AG09309 (cell line): ENCODE measurements around the gene BATF3.

ENCODE experiments used
- DNase-seq: peaks from one replicate; pipeline ENCODE4 v3.0.0-alpha.2; 2010; ENCODE audit warnings: low read depth
- H3K4me3 ChIP-seq: 2 replicates; pipeline ENCODE4 v1.5.1; 2011; ENCODE audit warnings: mild to moderate bottlenecking, low read depth, low read length, moderate library complexity; ENCODE audit not compliant: control insufficient read depth
- CTCF ChIP-seq: IDR thresholded peaks from 2 replicates; pipeline ENCODE4 v1.5.1; 2011; ENCODE audit warnings: mild to moderate bottlenecking, low read depth, low read length, inconsistent platforms; ENCODE audit not compliant: insufficient read depth, control insufficient read depth; ENCODE audit errors: missing control alignments

BATF3 gene

DNA sequence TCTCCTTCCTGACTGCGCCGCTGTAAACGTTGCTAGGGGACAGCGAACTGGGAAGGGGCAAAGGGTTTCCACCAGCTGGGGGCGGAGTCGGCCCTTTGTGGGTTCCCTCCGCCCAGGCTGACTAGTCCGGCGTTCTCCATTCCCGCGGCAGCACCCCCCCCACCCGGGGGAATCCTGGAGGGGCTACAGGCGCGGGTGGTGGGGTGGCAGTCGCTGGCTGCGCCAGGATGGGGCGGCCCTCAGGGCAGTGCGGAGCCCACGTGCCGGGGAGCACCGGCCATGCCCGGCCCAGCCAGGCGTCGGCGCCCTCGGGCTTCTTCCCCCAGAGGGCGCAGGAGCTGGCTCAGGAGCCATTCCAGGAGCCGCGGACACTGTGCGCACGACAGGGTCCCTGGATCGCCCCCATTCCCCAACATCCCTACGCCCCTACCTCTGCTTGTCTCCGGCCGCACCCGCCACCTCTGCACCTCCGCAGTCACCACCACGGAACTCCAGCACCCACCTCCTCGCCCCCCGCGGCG, 476 bp downstream of the BATF3 start:
- peak overlapping the region; percentile 61 for H3K4me3 ChIP-seq
- DNase-seq = no peak
- TF ChIP-seq CTCF = peak; percentile 44

GRCh38 chr1:212698467-212699103, 1.1 kb downstream of the BATF3 start:
- no peak for DNase-seq
- no peak for TF ChIP-seq CTCF
- H3K4me3 ChIP-seq = peak overlapping the region; percentile 61

GRCh38 chr1:212696721-212697331, 2.8 kb downstream of the BATF3 start:
- DNase-seq = no peak
- H3K4me3 ChIP-seq = no peak overlapping the region
- TF ChIP-seq CTCF = no peak

GRCh38 chr1:212692774-212693644, 6.6 kb downstream of the BATF3 start:
- no peak for DNase-seq
- H3K4me3 ChIP-seq = no peak overlapping the region
- TF ChIP-seq CTCF = no peak

DNA sequence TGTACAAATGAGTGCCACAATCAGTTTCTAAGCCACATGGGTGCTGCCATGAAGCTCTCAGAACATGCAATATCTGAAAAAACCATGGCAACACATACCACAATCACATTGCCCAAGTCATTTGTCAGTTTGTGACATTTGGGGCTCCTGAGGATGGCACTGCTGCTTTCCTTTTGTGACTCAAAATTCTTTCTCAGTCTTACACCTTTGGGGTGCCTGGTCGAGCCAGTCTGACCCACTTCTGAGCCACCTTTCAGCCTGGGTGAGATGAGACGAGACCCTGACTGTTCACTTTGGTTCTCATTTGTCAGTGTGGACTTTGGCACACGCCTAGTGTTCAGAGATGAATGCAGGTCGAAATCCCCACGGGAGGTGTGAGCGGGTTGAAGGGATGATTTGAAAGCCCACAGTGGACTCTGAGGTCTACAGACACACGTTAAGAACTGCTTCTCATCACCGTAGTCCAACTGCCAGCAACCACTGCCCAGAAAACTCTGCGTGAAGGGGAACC, 8.0 kb downstream of the BATF3 start:
- no peak for TF ChIP-seq CTCF
- H3K4me3 ChIP-seq = no peak overlapping the region
- DNase-seq = no peak

DNA sequence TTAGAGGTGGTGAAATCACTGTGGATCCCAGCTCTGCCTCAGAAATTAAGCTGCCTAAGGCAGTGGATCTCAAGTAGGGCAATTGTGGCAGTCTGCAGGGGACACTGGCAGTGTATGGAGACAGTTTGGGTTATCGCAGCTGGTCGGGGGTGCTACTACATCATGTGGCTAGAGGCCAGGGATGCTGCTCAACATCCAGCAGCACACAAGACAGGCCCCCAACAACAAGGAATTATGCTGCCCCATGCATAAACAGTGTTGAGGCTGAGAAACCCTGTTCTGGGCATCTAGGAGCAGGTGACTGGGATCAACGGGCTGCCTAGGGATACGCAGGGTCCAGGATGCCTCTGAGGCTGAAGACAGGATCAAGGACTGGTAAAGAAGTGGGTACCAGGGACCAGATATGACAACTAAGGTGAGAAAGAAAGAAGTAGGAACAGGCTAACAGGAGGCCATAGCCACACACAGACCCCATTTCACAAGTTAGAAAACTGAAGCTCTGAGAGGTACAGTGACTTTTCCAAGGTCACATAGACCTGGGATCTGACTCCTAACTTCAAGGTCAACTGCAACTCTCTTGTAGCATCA, 8.7 kb downstream of the BATF3 start:
- DNase-seq = no peak
- H3K4me3 ChIP-seq = no peak overlapping the region
- no peak for TF ChIP-seq CTCF
